Endothelial cell of umbilical vein (primary cell): ENCODE data around the gene PPP1R10.

Experiments used
- CTCF ChIP-seq, 2 donors: IDR thresholded peaks; 1 replicate in 1 of 2; 2 replicates in 1 of 2; pipeline ENCODE4 v1.5.1; 2011; ENCODE audit warnings: low read length in 2 of 2, mild to moderate bottlenecking in 2 of 2, moderate library complexity in 2 of 2, control low read depth in 1 of 2, inconsistent platforms in 1 of 2, low read depth in 1 of 2; ENCODE audit not compliant: insufficient read depth in 1 of 2; ENCODE audit errors: extremely low read depth in 1 of 2
- POLR2A ChIP-seq: IDR thresholded peaks from 2 replicates; pipeline ENCODE4 v1.6.1; 2012; ENCODE audit warnings: low read depth, mild to moderate bottlenecking, control low read depth, low read length

GRCh38 chr6:30603961-30604360 is 13.1 kb downstream of the PPP1R10 start:
- TF ChIP-seq CTCF (IDR thresholded peaks at IDR 0.05; ENCODE audit: extremely low read depth in 1 of 2, insufficient read depth in 1 of 2, low read depth in 1 of 2, low read length in 2 of 2) (no peak), POLR2A (no peak)
